ENCODE results near the gene MGARP.

- TF ChIP-seq CTCF (IDR thresholded peaks at IDR 0.05) (no peak), EZH2 (IDR thresholded peaks at IDR 0.05) (no peak)
Measured at GRCh38 chr4:139278485-139278884, 1.5 kb downstream of the MGARP start.

All from neural progenitor cell (in vitro differentiated cells).